Activated CD4-positive, alpha-beta memory T cell treated with anti-CD3 and anti-CD28 coated beads for 36 hours (primary cell): Measurements from ENCODE around the gene IBTK. TPM values are rescaled to one million over a fixed set of nuclear protein-coding genes. Genes with fewer than 3 reads are reported as not detected.
"Not testable (repeated sequence)": the region's sequence is repeated elsewhere in the genome, so short reads cannot be mapped to it uniquely, and the experiment has no call there.

Experiments used
- CTCF ChIA-PET: fragments of 350-600 bp; sonication (Branson Sonifier 250); formaldehyde crosslinking; loops from one replicate; lab custom pipeline; 2021; ENCODE audit warnings: antibody characterized with exemption, inconsistent platforms; lab: Charles Lee
- POLR2A ChIA-PET: fragments of 350-600 bp; sonication (Branson Sonifier 250); formaldehyde crosslinking; loops from one replicate; lab custom pipeline; 2021; ENCODE audit warnings: antibody characterized with exemption; lab: Charles Lee
- DNase-seq: peaks from one replicate; pipeline ENCODE4 v3.0.0-alpha.2; 2020
- H3K27ac Mint-ChIP-seq: one replicate; pipeline ENCODE4 v1.8.0; 2021; ENCODE audit warnings: mixed read lengths
- H3K27me3 Mint-ChIP-seq: one replicate; pipeline ENCODE4 v1.8.0; 2021; ENCODE audit warnings: mixed read lengths
- H3K36me3 Mint-ChIP-seq: one replicate; pipeline ENCODE4 v1.8.0; 2021; ENCODE audit warnings: mixed read lengths
- H3K4me1 Mint-ChIP-seq: one replicate; pipeline ENCODE4 v1.8.0; 2021; ENCODE audit warnings: low read depth, mixed read lengths
- H3K4me3 Mint-ChIP-seq: one replicate; pipeline ENCODE4 v1.8.0; 2021; ENCODE audit warnings: mild to moderate bottlenecking, mixed read lengths
- H3K9me3 Mint-ChIP-seq: one replicate; pipeline ENCODE4 v1.8.0; 2021; ENCODE audit warnings: mixed read lengths
- intact Hi-C: fragments of 100-400 bp; cut with micrococcal nuclease; formaldehyde crosslinking; loops from one replicate; pipeline ENCODE4 v1.15.1; 2023
- total RNA-seq, 2 experiments: library from RNA; stranded (reverse); gene quantifications; one replicate each; pipeline ENCODE4 v1.2.3, GENCODE V29; 2021

The IBTK gene, protein sequence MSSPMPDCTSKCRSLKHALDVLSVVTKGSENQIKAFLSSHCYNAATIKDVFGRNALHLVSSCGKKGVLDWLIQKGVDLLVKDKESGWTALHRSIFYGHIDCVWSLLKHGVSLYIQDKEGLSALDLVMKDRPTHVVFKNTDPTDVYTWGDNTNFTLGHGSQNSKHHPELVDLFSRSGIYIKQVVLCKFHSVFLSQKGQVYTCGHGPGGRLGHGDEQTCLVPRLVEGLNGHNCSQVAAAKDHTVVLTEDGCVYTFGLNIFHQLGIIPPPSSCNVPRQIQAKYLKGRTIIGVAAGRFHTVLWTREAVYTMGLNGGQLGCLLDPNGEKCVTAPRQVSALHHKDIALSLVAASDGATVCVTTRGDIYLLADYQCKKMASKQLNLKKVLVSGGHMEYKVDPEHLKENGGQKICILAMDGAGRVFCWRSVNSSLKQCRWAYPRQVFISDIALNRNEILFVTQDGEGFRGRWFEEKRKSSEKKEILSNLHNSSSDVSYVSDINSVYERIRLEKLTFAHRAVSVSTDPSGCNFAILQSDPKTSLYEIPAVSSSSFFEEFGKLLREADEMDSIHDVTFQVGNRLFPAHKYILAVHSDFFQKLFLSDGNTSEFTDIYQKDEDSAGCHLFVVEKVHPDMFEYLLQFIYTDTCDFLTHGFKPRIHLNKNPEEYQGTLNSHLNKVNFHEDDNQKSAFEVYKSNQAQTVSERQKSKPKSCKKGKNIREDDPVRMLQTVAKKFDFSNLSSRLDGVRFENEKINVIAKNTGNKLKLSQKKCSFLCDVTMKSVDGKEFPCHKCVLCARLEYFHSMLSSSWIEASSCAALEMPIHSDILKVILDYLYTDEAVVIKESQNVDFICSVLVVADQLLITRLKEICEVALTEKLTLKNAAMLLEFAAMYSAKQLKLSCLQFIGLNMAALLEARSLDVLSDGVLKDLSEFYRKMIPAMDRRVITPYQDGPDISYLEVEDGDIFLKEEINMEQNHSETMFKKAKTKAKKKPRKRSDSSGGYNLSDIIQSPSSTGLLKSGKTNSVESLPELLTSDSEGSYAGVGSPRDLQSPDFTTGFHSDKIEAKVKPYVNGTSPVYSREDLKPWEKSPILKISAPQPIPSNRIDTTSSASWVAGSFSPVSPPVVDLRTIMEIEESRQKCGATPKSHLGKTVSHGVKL (N-terminal part only)
- 10 to 100 TPM; 30.7 to 32.1 TPM for total RNA-seq

DNA sequence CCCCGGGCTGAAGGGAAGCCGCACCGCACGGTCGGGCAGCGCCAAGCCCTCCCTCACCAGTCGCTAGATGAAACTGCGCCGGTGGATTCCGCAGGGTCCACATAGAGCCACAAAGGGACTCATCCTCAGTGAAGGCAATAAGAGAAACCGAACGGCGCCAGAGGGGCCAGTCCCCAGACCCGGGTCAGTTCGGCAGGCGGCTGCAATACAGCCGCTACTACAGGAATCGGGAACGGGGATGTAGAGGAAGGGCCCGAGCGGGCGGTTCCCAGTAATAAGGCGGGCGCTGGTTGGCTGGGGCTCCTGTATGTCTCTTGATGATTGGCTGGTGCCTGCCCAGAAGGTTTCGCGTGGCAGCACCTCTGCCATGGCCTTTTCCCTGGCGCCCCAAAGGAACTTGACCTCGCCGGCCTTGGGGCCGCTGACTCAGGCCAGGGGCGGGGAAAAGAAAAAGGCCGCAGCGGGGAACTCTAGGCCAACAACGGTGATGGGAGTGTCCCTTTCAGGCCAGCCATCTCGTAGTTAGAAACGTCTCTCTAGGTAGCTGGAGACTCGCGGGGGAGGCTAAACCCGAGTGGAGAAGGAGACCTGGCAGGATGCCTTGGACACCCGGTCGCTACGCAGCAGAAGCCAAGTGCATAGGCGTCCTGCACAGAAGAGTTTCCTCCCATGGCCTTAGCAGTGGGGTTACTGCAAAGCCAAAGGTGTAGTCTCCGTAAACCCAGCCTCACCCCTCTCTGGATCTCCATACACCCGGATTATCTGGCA, at the start of gene IBTK:
Gene IBTK (minus strand): TSS at position 240 of the 768 bp plus-strand sequence. CDS start 7,258 bp downstream, outside the sequence.
- Mint-ChIP-seq H3K27ac (peak within 1 kb of the TSS; percentile 90), H3K9me3 (no peaks in the 10 kb centered on the region), H3K4me3 (peak within 1 kb of the TSS; percentile 89), H3K4me1 (peaks cover 27% of the 10 kb centered on the region), H3K36me3 (peaks cover 5% of the 10 kb centered on the region), H3K27me3 (no peaks in the 10 kb centered on the region)
- ChIA-PET CTCF (interaction anchor here (0.7 to 3.3 kb wide), 6 partner anchors 21 to 967 kb away, joined by 3 to 30 read pairs (median 4); partner anchors contain the start of genes DOP1A and UBE3D), POLR2A (interaction anchor here (1.1 to 1.7 kb wide), 2 partner anchors 9 to 818 kb away, joined by 3 to 6 read pairs; partner anchors contain the start of gene UBE3D)
- intact Hi-C loops = loop anchor here (1.0 to 2.0 kb wide), 3 partner anchors 495 to 946 kb away; partner anchors contain the start of genes DOP1A, PGM3, RWDD2A and TENT5A
- peak; percentile 95 for DNase-seq

DNA sequence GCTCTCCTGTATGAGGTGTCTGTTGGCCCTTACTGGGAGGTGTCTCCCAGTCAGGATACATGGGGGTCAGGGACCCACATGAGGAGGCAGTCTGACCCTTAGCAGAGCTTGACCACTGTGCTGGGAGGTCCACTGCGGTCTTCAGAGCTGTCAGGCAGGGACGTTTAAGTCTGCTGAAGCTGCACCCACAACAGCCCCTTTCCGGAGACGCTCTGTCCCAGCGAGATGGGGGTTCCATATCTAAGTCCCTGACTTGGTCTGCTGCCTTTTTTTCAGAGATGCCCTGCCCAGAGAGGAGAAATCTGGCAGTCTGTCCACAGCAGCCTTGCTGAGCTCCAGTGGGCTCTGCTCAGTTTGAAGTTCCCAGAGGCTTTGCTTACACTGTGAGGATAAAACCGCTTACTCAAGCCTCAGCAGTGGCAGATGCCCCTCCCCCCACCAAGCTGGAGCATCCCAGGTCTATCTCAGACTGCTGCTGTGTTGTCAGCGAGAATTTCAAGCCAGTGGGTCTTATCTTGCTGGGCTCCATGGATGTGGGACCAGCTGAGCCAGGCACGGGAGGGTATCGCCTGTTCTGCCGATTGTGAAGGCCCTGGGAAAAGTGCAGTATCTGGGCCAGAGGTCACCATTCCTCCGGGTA, 36.3 kb upstream of the IBTK start:
- Mint-ChIP-seq H3K27me3 (no peaks in the 10 kb centered on the region), H3K4me1 (peaks cover 31% of the 10 kb centered on the region), H3K4me3 (no peak overlapping the region), H3K9me3 (no peaks in the 10 kb centered on the region), H3K27ac (no peak overlapping the region), H3K36me3 (no peaks in the 10 kb centered on the region)
- ChIA-PET CTCF (no interaction called here), POLR2A (interaction anchor here (0.8 kb wide), 1 partner anchor 338 kb away, joined by 3 read pairs; no protein-coding TSS in a partner anchor)
- DNase-seq = no peak
- intact Hi-C loops = loop anchor here (5.0 kb wide), 1 partner anchor 78 kb away; the partner anchor contains the start of gene TPBG

DNA sequence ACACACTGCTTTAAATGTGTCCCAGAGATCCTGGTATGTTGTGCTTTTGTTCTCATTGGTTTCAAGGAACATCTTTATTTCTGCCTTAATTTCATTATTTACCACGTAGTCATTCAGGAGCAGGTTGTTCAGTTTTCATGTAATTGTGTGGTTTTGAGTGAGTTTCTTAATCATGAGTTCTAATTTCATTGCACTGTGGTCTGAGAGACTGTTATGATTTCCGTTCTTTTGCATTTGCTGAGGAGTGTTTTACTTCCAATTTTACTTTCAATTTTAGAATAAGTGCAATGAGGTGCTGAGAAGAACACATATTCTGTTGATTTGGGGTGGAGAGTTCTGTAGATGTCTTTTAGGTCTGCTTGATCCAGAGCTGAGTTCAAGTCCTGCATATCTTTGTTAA, 34.0 kb upstream of the IBTK start:
- DNase-seq, POLR2A ChIA-PET, H3K9me3 Mint-ChIP-seq, H3K36me3 Mint-ChIP-seq, CTCF ChIA-PET, H3K4me3 Mint-ChIP-seq, H3K27me3 Mint-ChIP-seq: not testable (repeated sequence)
- H3K4me1 Mint-ChIP-seq = peaks cover 30% of the 10 kb centered on the region
- peak overlapping the region; percentile 12 for H3K27ac Mint-ChIP-seq
- intact Hi-C loops = loop anchor here (5.0 kb wide), 1 partner anchor 81 kb away; the partner anchor contains the start of gene TPBG

- Mint-ChIP-seq H3K27me3 (no peaks in the 10 kb centered on the region), H3K27ac (no peak overlapping the region), H3K36me3 (no peaks in the 10 kb centered on the region), H3K4me1 (peaks cover 23% of the 10 kb centered on the region), H3K4me3 (no peak overlapping the region), H3K9me3 (no peaks in the 10 kb centered on the region)
- intact Hi-C loops = loop anchor here (10.0 kb wide), 2 partner anchors 227 to 1237 kb away; partner anchors contain the start of gene PRSS35
- ChIA-PET CTCF (no interaction called here), POLR2A (no interaction called here)
- DNase-seq = no peak
These were observed 30.1 kb upstream of the IBTK start for GRCh38 chr6:82277686-82278085.

- Mint-ChIP-seq H3K4me1 (peaks cover 5% of the 10 kb centered on the region), H3K27ac (no peak overlapping the region), H3K9me3 (no peaks in the 10 kb centered on the region), H3K4me3 (no peak overlapping the region), H3K27me3 (no peaks in the 10 kb centered on the region), H3K36me3 (no peaks in the 10 kb centered on the region)
- intact Hi-C loops = loop anchor here (10.0 kb wide), 2 partner anchors 229 to 1239 kb away; partner anchors contain the start of gene PRSS35
- ChIA-PET CTCF (interaction anchor here (0.6 kb wide), 2 partner anchors 57 to 91 kb away, joined by 3 to 4 read pairs; no protein-coding TSS in a partner anchor), POLR2A (no interaction called here)
- DNase-seq = no peak
These were observed 28.1 kb upstream of the IBTK start for GRCh38 chr6:82275686-82276085.

- intact Hi-C loops = loop anchor here (5.0 to 10.0 kb wide), 3 partner anchors 232 to 1242 kb away; partner anchors contain the start of gene PRSS35
- ChIA-PET POLR2A (no interaction called here), CTCF (interaction anchor here (1.1 to 3.4 kb wide), 4 partner anchors 217 to 792 kb away, joined by 3 to 39 read pairs (median 4); partner anchors contain the start of gene UBE3D)
- H3K9me3 Mint-ChIP-seq = no peaks in the 10 kb centered on the region
- no peaks in the 10 kb centered on the region for H3K36me3 Mint-ChIP-seq
- H3K27me3 Mint-ChIP-seq = no peaks in the 10 kb centered on the region
- no peak overlapping the region for H3K4me3 Mint-ChIP-seq
- DNase-seq = no peak
- no peak overlapping the region for H3K27ac Mint-ChIP-seq
- peaks cover 2% of the 10 kb centered on the region for H3K4me1 Mint-ChIP-seq
These were observed 25.8 kb upstream of the IBTK start for GRCh38 chr6:82273295-82273694.

GRCh38 chr6:82270881-82271635, 23.5 kb upstream of the IBTK start:
- intact Hi-C loops = loop anchor here (1.0 to 10.0 kb wide), 6 partner anchors 234 to 1244 kb away; partner anchors contain the start of gene PRSS35
- Mint-ChIP-seq H3K36me3 (no peaks in the 10 kb centered on the region), H3K27ac (no peak overlapping the region), H3K4me3 (no peak overlapping the region), H3K9me3 (no peaks in the 10 kb centered on the region), H3K27me3 (no peaks in the 10 kb centered on the region), H3K4me1 (peaks cover 2% of the 10 kb centered on the region)
- ChIA-PET POLR2A (no interaction called here), CTCF (interaction anchor here (0.6 to 3.4 kb wide), 28 partner anchors 9 to 951 kb away, joined by 3 to 39 read pairs (median 4); partner anchors contain the start of genes DOP1A, IBTK and UBE3D)
- no peak for DNase-seq

- ChIA-PET POLR2A (no interaction called here), CTCF (interaction anchor here (2.5 kb wide), 1 partner anchor 786 kb away, joined by 14 read pairs; no protein-coding TSS in a partner anchor)
- no peak for DNase-seq
- H3K4me3 Mint-ChIP-seq = no peak overlapping the region
- H3K27me3 Mint-ChIP-seq = no peaks in the 10 kb centered on the region
- no peak overlapping the region for H3K27ac Mint-ChIP-seq
- H3K4me1 Mint-ChIP-seq = peaks cover 2% of the 10 kb centered on the region
- no peaks in the 10 kb centered on the region for H3K36me3 Mint-ChIP-seq
- intact Hi-C loops = no loop called here
- H3K9me3 Mint-ChIP-seq = no peaks in the 10 kb centered on the region
These were observed 20.8 kb upstream of the IBTK start for GRCh38 chr6:82268301-82268846.

- intact Hi-C loops = no loop called here
- no peak overlapping the region for H3K4me3 Mint-ChIP-seq
- H3K9me3 Mint-ChIP-seq = no peaks in the 10 kb centered on the region
- DNase-seq = no peak
- no peak overlapping the region for H3K27ac Mint-ChIP-seq
- no peaks in the 10 kb centered on the region for H3K36me3 Mint-ChIP-seq
- no peaks in the 10 kb centered on the region for H3K27me3 Mint-ChIP-seq
- ChIA-PET POLR2A (no interaction called here), CTCF (no interaction called here)
- no peaks in the 10 kb centered on the region for H3K4me1 Mint-ChIP-seq
These were observed 17.3 kb upstream of the IBTK start for GRCh38 chr6:82264824-82265223.
